ENCODE results near the gene AP4E1. TPM values are rescaled to one million over a fixed set of nuclear protein-coding genes. Genes with fewer than 3 reads are reported as not detected.
A peak's percentile ranks its signal among the peaks of the same experiment; 100 is the strongest.
"Not testable (repeated sequence)": the region's sequence is repeated elsewhere in the genome, so short reads cannot be mapped to it uniquely, and the experiment has no call there.

AP4E1 gene
- total RNA-seq, 2 donors from 2014 or later, result 5.4 to 11.9 TPM

DNA sequence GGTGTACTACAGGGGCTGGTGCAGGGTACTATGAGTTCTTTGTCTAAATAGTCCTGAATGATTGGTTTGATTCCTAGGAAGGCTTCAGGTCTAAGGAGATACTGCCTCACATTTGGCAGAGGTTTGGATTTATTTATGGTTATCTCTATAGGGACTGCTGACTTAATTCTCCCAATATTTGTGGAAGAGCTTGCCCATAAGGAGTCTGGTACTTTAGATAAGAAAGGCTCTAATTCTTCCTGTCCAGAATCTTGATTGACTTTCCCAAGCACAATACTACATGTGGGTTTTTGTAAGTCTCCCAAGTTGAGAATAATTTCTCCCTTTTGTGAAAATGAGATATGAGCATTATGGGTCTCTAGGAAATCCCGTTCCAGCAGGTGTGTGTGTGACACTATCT, 36.7 kb upstream of the AP4E1 start:
- H3K27me3 ChIP-seq (replicated peaks; ENCODE audit: insufficient read depth), result no peaks in the 10 kb centered on the region
- no peaks in the 10 kb centered on the region for H3K4me1 ChIP-seq (ENCODE audit: control insufficient read depth in 1 of 2, low read depth in 2 of 2)
- no peak overlapping the region for H3K27ac ChIP-seq
- DNase-seq (ENCODE audit: low spot score) (no peak), ATAC-seq (ENCODE audit: insufficient number of reproducible peaks, low FRiP score, low read depth) (no peak)
- H3K9me3 ChIP-seq, result no peaks in the 10 kb centered on the region
- no peak overlapping the region for H3K4me3 ChIP-seq
- H3K36me3 ChIP-seq, result no peaks in the 10 kb centered on the region
- TF ChIP-seq, protein P1, sequence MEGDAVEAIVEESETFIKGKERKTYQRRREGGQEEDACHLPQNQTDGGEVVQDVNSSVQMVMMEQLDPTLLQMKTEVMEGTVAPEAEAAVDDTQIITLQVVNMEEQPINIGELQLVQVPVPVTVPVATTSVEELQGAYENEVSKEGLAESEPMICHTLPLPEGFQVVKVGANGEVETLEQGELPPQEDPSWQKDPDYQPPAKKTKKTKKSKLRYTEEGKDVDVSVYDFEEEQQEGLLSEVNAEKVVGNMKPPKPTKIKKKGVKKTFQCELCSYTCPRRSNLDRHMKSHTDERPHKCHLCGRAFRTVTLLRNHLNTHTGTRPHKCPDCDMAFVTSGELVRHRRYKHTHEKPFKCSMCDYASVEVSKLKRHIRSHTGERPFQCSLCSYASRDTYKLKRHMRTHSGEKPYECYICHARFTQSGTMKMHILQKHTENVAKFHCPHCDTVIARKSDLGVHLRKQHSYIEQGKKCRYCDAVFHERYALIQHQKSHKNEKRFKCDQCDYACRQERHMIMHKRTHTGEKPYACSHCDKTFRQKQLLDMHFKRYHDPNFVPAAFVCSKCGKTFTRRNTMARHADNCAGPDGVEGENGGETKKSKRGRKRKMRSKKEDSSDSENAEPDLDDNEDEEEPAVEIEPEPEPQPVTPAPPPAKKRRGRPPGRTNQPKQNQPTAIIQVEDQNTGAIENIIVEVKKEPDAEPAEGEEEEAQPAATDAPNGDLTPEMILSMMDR (IDR thresholded peaks at IDR 0.05), result no peak

DNA sequence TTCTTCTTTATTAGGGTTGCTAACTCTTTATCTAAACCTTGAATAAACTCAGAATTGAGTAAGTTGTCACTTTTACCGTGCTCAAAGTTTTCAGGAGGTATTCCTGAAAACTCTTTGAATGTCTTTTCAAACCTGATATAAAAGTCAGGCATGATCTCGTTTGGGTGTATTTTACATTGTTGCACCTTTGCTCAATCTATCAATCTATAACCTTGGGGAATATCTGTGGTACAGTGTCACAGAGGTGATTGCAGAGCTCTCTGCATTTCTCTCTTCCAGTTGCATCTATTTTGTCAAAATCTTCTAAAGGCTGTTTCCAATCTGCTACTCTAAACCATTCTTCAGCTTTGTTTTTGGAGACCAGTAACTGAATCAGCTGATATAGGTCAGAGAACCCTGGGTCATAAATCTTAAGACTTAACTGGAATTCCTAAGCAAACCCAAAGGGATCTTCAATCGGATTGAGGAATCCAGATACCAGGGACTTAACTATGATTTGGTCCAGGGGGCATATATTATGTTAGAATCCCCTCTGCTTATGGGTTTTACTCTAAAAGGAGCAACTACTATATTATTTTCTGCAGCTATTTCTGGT, 35.6 kb upstream of the AP4E1 start:
- H3K27me3 ChIP-seq (replicated peaks; ENCODE audit: insufficient read depth), result no peaks in the 10 kb centered on the region
- peaks cover 0 to 6% of the 10 kb centered on the region in 2 donors for H3K4me1 ChIP-seq (ENCODE audit: control insufficient read depth in 1 of 2, low read depth in 2 of 2)
- TF ChIP-seq, protein P1 (IDR thresholded peaks at IDR 0.05), result no peak
- DNase-seq (ENCODE audit: low spot score), result no peak
- no peaks in the 10 kb centered on the region for H3K9me3 ChIP-seq
- ATAC-seq (ENCODE audit: insufficient number of reproducible peaks, low FRiP score, low read depth), result no peak
- no peak overlapping the region for H3K27ac ChIP-seq
- no peaks in the 10 kb centered on the region for H3K36me3 ChIP-seq
- no peak overlapping the region for H3K4me3 ChIP-seq

DNA sequence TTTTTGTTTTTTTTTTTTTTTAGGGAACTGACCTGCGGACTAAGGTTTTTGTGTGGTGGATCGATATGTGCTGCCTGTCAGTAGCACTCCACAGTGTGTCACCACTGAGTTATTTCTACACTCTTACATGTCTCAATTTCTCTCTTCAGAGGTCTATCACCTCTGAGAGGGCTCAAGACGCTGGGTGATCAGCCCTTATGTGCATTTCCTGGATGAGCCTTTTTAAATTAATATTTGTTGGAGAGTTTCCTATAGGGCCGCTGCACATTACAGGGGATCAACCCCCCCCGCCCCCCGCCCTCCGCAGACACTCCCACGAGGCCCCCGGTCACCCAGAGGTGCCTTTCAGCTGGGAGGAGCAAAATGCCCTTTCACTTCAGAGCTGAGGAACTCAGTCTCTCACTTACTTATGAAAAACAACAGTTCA, 34.5 kb upstream of the AP4E1 start:
- no peak for ATAC-seq (ENCODE audit: insufficient number of reproducible peaks, low FRiP score, low read depth)
- no peak overlapping the region for H3K27ac ChIP-seq
- TF ChIP-seq, protein P1 (IDR thresholded peaks at IDR 0.05), result no peak

DNA sequence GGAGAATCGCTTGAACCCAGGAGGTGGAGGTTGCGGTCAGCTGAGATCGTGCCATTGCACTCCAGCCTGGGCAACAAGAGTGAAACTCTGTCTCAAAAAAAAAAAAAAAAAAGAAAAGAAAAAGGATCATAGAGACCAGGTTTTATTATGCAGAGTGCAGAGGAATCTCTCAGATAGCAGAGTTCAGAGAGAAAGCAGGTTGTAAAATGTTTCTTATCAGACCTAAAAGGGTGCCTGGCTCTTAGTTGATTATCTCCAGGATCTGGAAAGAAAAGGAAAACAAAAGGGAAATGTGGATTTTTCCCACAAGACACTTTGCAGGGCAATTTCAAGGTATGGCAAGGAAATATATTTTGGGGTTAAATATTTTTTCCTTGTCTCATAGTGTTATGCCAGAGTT, 33.2 kb upstream of the AP4E1 start:
- not testable (repeated sequence) for H3K36me3 ChIP-seq; H3K4me3 ChIP-seq; DNase-seq (ENCODE audit: low spot score); H3K4me1 ChIP-seq (ENCODE audit: control insufficient read depth in 1 of 2, low read depth in 2 of 2); ATAC-seq (ENCODE audit: insufficient number of reproducible peaks, low FRiP score, low read depth); H3K27ac ChIP-seq; H3K27me3 ChIP-seq (replicated peaks; ENCODE audit: insufficient read depth); H3K9me3 ChIP-seq

More for the DNA sequence above, 34.5 kb upstream of the AP4E1 start:
- Histone ChIP-seq H3K4me1 (ENCODE audit: control insufficient read depth in 1 of 2, low read depth in 2 of 2) (peaks cover 0 to 6% of the 10 kb centered on the region in 2 donors), H3K36me3 (no peaks in the 10 kb centered on the region), H3K4me3 (no peak overlapping the region), H3K9me3 (no peaks in the 10 kb centered on the region), H3K27me3 (replicated peaks; ENCODE audit: insufficient read depth) (no peaks in the 10 kb centered on the region)
- DNase-seq (ENCODE audit: low spot score), result no peak

DNA sequence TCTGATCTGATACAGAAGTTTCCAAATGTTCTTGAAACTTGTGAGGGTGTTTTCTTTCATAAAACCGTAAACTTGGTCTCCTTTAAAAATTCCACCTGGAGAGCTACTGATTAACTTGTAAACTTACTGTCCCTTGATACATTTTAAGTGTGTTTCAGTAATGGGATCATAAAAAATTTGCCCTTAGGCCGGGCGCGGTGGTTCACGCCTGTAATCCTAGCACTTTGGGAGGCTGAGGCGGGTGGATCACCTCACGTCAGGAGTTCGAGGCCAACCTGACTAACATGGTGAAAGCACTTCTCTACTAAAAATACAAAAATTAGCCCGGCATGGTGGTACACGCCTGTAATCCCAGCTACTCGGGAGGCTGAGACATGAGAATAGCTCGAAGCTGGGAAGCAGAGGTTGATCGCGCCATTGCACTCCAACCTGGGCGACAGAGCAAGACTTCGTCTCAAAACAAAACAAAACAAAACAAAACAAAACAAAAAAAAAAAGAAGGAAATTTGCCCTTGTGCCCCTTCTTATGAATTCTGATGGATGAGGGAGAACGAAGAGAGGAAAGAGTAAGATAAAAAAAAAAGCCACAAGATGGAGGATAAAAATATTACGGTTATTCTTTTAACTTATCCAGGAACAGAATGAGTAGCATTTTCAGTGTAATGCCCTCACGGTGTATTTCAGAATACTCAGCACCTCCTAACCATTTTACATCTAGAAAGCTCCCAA, 32.1 kb upstream of the AP4E1 start:
- TF ChIP-seq, protein P1 (IDR thresholded peaks at IDR 0.05), result no peak
- Histone ChIP-seq H3K27me3 (replicated peaks; ENCODE audit: insufficient read depth) (no peaks in the 10 kb centered on the region), H3K27ac (no peak overlapping the region), H3K4me3 (peak overlapping the region; percentile 74), H3K4me1 (ENCODE audit: control insufficient read depth in 1 of 2, low read depth in 2 of 2) (peaks cover 3 to 10% of the 10 kb centered on the region in 2 donors), H3K36me3 (no peaks in the 10 kb centered on the region), H3K9me3 (no peaks in the 10 kb centered on the region)
- DNase-seq (ENCODE audit: low spot score) (no peak), ATAC-seq (ENCODE audit: insufficient number of reproducible peaks, low FRiP score, low read depth) (no peak)

All from thoracic aorta (tissue), 2 donors.